ENCODE results near the gene MAGEA2.
"Not testable (repeated sequence)": the region's sequence is repeated elsewhere in the genome, so short reads cannot be mapped to it uniquely, and the experiment has no call there.

Gene MAGEA2

GRCh38 chrX:152725409-152725808, 28.2 kb downstream of the MAGEA2 start:
- Mint-ChIP-seq H3K36me3 (ENCODE audit: low read depth) (no peaks in the 10 kb centered on the region), H3K27me3 (ENCODE audit: low read depth, poor library complexity) (peaks cover 2% of the 10 kb centered on the region), H3K9me3 (peaks cover 32% of the 10 kb centered on the region), H3K4me3 (no peak overlapping the region), H3K4me1 (no peaks in the 10 kb centered on the region), H3K27ac (no peak overlapping the region)
- DNase-seq, result no peak
- TF ChIP-seq, protein P1, sequence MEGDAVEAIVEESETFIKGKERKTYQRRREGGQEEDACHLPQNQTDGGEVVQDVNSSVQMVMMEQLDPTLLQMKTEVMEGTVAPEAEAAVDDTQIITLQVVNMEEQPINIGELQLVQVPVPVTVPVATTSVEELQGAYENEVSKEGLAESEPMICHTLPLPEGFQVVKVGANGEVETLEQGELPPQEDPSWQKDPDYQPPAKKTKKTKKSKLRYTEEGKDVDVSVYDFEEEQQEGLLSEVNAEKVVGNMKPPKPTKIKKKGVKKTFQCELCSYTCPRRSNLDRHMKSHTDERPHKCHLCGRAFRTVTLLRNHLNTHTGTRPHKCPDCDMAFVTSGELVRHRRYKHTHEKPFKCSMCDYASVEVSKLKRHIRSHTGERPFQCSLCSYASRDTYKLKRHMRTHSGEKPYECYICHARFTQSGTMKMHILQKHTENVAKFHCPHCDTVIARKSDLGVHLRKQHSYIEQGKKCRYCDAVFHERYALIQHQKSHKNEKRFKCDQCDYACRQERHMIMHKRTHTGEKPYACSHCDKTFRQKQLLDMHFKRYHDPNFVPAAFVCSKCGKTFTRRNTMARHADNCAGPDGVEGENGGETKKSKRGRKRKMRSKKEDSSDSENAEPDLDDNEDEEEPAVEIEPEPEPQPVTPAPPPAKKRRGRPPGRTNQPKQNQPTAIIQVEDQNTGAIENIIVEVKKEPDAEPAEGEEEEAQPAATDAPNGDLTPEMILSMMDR (IDR thresholded peaks at IDR 0.05), result no peak

DNA sequence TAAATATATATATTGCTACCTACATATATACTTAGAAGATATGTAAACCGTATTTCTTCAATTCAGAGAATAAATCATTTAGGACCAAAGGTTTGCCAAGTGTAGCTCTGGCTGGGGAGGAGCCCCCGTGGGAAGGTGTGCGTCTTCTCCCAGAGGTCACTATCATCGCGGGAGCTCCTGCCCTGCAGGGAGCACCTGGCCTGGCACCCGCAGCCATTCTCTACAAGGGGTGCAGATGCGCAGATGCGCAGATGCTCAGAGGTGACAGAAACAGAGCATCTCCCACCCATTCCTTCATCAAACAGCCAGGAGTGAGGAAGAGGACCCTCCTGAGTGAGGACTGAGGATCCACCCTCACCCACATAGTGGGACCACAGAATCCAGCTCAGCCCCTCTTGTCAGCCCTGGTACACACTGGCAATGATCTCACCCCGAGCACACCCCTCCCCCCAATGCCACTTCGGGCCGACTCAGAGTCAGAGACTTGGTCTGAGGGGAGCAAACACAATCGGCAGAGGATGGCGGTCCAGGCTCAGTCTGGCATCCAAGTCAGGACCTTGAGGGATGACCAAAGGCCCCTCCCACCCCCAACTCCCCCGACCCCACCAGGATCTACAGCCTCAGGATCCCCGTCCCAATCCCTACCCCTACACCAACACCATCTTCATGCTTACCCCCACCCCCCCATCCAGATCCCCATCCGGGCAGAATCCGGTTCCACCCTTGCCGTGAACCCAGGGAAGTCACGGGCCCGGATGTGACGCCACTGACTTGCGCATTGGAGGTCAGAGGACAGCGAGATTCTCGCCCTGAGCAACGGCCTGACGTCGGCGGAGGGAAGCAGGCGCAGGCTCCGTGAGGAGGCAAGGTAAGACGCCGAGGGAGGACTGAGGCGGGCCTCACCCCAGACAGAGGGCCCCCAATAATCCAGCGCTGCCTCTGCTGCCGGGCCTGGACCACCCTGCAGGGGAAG, 39.5 kb downstream of the MAGEA2 start, which contains the start of gene MAGEA2B:
TSS of gene MAGEA2B (plus strand) at position 814 of the 973 bp plus-strand sequence. CDS start 2,479 bp downstream, outside the sequence.
- H3K9me3 Mint-ChIP-seq; H3K36me3 Mint-ChIP-seq (ENCODE audit: low read depth); H3K27ac Mint-ChIP-seq; DNase-seq; H3K4me3 Mint-ChIP-seq; H3K4me1 Mint-ChIP-seq; H3K27me3 Mint-ChIP-seq (ENCODE audit: low read depth, poor library complexity): not testable (repeated sequence)

DNA sequence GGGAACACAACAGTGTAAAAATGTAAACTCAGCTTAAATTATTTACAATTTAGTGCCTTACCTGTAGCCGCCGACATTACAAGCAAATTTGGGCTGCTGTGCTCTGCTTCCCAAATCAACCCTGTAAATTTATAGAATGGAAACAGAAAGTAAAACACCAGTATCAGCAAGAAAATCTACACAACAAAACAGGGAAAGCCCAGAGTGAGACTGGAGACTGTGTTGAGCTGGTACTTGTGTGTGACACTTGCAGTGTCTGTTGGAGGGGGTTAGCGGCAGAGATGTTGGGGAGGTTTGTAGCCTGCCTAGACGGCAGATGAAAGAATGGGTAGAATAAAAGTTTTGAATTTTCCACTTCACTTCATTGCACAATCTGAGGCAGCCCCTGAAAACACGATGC, 40.4 kb downstream of the MAGEA2 start:
- not testable (repeated sequence) for H3K27ac Mint-ChIP-seq; H3K27me3 Mint-ChIP-seq (ENCODE audit: low read depth, poor library complexity); DNase-seq; H3K36me3 Mint-ChIP-seq (ENCODE audit: low read depth); H3K4me3 Mint-ChIP-seq; H3K9me3 Mint-ChIP-seq; H3K4me1 Mint-ChIP-seq

DNA sequence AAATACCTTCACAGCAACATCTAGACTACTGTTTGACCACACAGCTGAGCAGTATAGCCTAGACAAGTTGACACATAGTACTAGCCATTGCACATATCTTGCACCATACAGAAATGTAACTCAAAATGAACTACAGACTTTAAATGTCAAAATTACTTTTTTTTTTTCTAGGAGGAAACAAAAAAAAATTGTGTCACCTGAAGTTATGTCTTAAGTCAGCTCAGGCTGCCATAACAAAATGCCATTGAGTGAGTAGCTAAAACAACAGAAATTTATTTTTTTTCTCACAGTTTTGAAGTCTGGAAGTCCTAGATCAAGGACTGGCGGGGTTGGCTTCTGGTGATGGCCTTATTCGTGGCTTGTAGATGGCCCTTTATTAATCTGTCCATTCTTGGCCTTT, 44.5 kb downstream of the MAGEA2 start, which contains the start of gene CSAG2:
TSS of gene CSAG2 (minus strand) at position 101 of the 400 bp plus-strand sequence. CDS start 161 bp downstream, outside the sequence.
- not testable (repeated sequence) for H3K4me3 Mint-ChIP-seq; DNase-seq; H3K9me3 Mint-ChIP-seq; H3K27me3 Mint-ChIP-seq (ENCODE audit: low read depth, poor library complexity); H3K4me1 Mint-ChIP-seq; H3K36me3 Mint-ChIP-seq (ENCODE audit: low read depth); H3K27ac Mint-ChIP-seq

DNA sequence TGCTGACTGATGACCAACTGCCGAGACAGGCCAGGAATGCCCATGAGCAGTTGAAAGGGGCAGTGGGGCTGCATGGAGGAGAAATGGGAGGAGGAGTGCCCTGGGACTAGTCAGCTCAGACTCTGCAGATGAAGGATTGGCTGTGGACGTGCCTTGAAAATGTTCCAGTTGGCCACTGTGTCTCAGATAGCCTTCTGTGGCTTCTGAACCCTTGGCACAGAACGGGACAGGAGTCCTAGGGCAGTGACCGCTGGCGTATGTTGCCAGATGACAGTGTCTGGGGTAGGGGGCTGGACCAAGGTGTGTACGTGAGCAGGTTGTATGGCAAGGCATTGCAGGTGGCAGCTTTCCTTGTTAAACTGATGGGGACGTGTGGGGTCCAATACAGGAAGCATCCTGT, 47.1 kb downstream of the MAGEA2 start:
- H3K4me3 Mint-ChIP-seq; H3K4me1 Mint-ChIP-seq; H3K9me3 Mint-ChIP-seq; H3K36me3 Mint-ChIP-seq (ENCODE audit: low read depth); H3K27ac Mint-ChIP-seq; H3K27me3 Mint-ChIP-seq (ENCODE audit: low read depth, poor library complexity); DNase-seq: not testable (repeated sequence)

GRCh38 chrX:152700390-152700789, 53.3 kb downstream of the MAGEA2 start:
- not testable (repeated sequence) for H3K4me3 Mint-ChIP-seq; DNase-seq; H3K36me3 Mint-ChIP-seq (ENCODE audit: low read depth); H3K27me3 Mint-ChIP-seq (ENCODE audit: low read depth, poor library complexity); H3K4me1 Mint-ChIP-seq; H3K27ac Mint-ChIP-seq
- H3K9me3 Mint-ChIP-seq, result peaks cover 13% of the 10 kb centered on the region

Data from nephron progenitor cell (in vitro differentiated cells).